Stimulated activated CD4-positive, alpha-beta T cell treated with anti-CD3 and anti-CD28 coated beads, Interleukin-2, amount 100 ng/mL, for 48 hours (primary cell): ENCODE data around the gene ASXL1.
"Not testable (repeated sequence)": the region's sequence is repeated elsewhere in the genome, so short reads cannot be mapped to it uniquely, and the experiment has no call there.

Experiments used
- DNase-seq, 2 donors: peaks; one replicate each; pipeline ENCODE4 v3.0.0-alpha.2; 2020

ASXL1 gene

DNA sequence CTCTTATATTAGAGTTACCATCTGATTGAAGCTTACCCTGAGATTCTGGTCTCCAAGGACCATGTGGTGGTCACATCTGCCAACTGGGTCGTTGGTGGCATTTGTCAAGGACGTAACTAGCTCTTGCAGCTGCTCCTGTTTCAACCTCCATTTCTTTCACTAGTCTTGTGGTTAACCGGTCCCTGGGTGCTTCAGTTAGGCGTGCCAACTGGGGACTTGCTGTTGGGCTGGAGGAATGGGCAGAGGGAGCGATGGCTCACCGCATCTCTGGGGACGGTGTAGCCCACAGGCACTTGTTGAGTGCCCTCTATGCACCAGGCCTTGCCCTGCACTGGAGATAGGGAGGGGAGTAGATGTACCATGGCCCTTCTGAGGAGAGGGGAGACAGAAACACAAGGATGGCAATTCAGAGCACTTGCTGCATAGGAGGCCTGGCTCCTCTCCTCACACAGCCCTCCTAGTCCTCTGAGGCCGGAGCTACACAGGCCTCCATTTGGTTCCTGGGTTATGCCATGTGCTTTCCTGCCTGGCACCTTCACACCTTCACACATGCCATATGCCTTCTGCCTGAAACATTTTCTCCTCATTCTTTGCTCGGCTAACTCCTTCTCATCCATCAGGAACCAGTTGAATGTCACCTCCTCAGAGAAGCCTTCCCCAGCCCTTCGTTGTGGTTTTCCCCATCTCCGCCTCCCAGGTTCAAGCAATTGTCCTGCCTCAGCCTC, 20.0 kb upstream of the ASXL1 start:
- DNase-seq = no peak

GRCh38 chr20:32338665-32339064, 19.5 kb upstream of the ASXL1 start:
- DNase-seq = no peak

GRCh38 chr20:32339116-32339515, 19.0 kb upstream of the ASXL1 start:
- DNase-seq = no peak

DNA sequence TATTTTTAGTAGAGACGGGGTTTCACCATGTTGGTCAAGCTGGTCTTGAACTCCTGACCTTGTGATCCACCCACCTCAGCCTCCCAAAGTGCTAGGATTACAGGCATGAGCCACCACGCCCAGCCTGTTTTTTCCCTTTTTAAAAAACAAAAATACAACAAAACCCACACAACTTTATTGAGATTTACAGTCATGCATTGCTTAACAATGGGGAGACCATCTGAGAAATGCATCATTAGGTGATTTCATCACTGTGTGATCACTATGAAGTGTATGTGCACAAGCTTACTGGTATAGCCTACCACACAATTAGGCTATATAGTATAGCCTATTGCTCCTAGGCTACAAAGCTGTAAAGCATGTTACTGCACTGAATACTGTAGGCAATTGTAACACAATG, 17.1 kb upstream of the ASXL1 start:
- DNase-seq = not testable (repeated sequence)

GRCh38 chr20:32343439-32343838, 14.7 kb upstream of the ASXL1 start:
- DNase-seq = no peak

- DNase-seq = no peak
These were observed 13.2 kb upstream of the ASXL1 start for GRCh38 chr20:32344835-32345506.

DNA sequence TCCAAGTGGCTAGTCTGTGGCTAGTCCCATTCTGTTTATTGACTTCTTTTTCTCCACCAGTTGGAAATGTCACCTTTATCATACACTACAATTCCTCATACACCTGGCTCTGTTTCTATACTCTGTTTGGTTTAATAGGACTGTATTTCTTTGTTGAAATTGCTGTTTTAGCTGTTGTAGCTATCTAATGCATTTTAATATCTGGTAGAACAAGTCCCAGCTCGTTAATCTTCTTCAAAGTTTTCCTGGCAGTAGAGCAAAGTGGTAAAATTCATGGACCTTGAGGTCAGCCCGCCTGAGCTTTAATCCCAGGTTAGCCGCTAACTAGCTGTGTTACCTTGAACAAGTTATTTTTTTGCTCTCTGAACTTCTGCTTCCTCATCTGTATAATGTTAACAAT, 9.9 kb upstream of the ASXL1 start:
- DNase-seq = no peak

DNA sequence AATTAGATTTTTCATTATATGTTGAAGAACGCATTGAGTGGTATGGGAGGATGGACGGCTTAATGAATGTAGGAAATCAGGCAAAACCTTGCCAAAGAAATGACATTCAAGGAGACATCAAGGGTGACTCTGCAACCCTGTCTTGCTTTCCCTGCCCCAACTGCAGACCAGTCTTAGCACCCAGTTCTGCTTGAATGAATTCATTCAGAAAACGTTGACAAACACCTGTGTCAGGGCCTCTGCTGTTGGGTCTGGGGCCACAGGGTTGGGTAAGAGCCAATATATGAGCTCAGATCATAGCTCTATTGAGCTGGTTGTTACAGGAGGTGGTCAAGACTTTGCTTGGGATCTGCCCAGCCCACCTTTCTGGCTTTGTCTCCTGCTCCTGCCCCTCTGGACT, 7.7 kb upstream of the ASXL1 start:
- DNase-seq = no peak

DNA sequence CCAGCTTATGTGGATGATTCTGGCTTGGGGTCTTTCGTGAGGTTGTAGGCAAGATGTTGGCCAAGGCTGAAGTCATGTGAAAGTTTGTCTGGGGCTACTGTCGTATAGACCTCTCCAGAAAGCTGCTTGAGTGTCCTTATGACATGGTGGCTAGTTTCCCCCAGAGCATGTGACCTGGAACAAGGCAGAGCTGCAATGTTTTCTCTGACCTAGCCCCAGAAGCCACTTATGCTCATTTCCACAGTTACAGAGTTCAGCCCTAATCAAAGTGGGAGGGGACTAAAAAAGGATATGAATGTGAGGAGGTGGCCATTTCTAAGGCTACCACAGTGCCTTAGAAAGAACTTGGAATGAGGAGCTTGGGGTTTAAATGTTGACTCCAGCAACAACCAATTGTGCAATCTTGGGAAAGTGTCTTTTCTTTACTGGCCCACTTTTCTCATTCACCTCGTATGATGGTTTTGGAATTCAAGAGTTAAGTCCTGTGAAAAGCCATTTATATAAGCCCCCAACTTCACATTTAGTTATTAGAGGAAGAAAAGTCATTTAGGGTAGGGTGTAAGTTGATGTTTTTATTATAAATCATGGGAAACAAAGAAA, 5.9 kb upstream of the ASXL1 start:
- no peak for DNase-seq

DNA sequence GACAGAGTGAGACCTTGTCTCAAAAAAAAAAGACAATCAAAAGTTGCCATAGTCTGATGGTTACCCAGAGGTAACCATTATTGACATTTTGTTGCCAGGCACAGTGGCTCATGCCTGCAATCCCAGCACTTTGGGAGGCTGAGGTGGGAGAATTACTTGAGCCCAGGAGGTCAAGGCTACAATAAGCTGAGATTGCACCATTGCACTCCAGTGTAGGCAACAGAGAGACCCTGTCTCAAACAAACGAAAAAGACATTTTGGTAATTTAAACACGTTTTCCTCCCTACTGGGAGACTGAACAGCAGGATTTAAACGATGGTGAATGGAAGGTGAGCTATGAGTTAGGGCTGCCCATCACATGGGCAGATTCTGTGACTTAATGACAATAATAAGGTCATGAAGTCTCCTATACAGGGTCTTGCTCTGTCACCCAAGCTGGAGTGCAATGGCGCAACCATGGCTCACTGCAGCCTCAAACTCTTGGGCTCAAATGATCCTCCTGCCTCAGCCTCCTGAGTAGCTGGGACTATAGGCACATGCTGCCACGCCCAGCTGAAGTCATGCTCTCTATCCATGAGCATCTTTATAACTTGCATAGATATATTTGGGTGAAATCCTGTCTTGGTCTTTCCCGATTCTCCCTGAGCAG, 4.2 kb upstream of the ASXL1 start:
- no peak for DNase-seq

- peak in 1 of 2 donors; percentile 14 for DNase-seq
These were observed 3.3 kb upstream of the ASXL1 start for GRCh38 chr20:32354592-32355416.

GRCh38 chr20:32355417-32355841, 2.7 kb upstream of the ASXL1 start:
- DNase-seq = no peak

DNA sequence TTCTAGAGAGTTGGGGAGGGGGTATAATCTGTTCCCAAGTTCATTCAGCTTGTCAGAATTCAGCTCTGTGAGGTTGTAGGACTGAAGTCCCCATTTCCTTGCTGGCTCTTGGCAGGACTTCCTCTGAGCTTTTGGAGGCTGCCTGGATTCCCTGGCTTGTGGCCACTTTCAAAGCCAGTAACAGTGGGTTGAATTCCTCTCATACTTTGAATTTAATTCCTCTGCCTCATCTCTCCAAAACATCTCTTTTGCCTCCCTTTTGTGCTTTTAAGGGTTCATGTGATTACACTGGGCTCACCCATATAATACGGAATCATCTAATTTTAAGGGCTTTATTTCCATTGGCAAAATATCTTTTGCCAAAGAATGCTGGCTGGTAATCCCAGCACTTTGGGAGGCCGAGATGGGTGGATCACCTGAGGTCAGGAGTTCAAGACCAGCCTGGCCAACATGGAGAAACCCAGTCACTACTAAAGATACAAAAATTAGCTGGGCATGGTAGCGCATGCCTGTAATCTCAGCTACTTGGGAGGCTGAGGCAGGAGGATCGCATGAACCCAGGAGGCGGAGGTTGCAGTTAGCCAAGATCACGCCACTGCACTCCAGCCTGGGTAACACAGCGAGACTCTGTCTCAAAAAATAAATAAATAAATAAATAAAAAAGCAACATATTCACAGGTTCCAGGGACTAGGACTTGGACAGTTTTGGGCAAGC, 2.1 kb upstream of the ASXL1 start:
- DNase-seq = not testable (repeated sequence)

- DNase-seq = no peak
These were observed 1.3 kb upstream of the ASXL1 start for GRCh38 chr20:32356622-32357374.

GRCh38 chr20:32357375-32357868, 709 bp upstream of the ASXL1 start:
- DNase-seq = no peak

DNA sequence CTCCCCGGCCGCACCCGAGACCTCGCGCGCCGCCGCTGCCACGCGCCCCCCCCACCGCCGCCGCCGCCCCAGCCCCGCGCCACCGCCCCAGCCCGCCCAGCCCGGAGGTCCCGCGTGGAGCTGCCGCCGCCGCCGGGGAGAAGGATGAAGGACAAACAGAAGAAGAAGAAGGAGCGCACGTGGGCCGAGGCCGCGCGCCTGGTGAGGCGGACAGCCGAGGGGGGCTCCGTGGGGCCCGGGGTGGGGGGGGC, 426 bp downstream of the ASXL1 start:
- DNase-seq = no peak

DNA sequence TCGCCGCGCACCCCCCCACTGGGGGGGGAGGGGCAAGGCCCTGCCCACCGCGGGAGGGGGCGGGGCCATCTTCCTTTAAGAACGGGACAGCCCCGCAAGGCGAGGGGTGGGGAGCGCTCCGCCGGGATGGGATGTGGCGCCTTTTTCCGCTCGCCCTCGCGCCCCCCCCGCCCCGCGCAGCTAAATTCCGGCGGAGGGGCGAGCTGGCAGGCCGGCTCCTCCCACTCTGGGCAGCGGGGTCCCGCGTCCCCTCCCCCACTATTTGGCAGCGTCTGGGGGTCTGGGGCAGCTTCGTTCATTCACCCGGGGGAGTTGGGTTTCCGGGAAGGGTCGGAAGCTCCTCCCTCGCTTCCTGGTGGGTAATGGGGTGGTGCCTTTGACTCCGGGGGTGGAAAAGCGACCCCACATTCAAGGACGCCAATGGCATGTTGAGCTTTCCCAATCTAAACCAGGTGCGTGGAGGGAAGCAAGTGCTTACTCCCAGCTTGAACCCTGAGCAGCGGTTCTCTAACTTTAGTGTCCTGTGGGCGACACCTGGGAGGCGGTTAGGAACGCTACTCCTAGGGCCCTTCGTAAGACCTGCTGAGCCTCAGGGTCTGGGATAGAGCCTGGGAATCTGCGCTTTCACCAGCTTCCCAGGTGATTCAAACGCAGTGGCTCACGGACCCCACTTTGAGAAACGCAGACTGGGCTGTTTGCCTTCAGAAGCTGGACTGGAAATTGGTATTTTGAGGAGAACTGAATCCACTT, 927 bp downstream of the ASXL1 start:
- DNase-seq = peak; percentile 71 to 78

- no peak for DNase-seq
These were observed 1.7 kb downstream of the ASXL1 start for GRCh38 chr20:32359633-32360332.

DNA sequence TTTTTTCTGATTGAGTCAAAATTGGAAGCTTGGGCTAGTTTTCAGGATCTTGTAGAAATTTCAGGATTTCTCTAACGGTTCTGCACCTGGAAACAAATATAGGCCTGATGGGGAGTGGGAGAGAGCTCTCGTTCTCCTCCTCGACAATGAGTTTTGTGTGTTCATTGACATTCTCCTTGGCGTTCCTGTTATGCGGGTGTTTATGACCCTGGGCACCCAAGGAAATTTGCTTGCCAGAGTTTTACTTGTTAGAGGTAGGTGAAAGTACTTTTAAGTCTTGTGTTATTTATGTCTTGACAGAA, 2.2 kb downstream of the ASXL1 start:
- DNase-seq = no peak

DNA sequence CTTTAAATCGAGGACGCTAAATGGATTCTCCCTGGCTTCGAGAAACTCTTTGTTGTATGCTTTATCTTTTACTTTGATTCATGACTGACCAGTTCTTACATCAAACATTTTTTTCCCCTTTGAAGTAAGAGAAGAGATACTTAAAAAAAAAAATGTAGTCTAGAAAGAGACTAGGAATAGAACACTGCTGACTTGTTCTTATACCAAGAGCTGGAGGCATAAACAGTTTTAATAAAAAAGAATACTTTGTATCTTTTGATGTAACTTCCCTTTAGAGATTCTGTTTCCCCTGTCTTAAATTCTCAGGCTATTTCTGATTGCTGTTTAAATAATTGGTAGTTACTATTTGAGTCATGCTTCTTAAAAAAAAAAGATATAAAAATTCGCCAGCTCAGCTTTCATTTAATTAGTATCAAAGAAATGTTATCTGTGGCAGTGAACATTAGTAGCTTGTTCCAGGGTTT, 4.8 kb downstream of the ASXL1 start:
- no peak for DNase-seq
